ENCODE measurements around the gene CPEB4.

DNA sequence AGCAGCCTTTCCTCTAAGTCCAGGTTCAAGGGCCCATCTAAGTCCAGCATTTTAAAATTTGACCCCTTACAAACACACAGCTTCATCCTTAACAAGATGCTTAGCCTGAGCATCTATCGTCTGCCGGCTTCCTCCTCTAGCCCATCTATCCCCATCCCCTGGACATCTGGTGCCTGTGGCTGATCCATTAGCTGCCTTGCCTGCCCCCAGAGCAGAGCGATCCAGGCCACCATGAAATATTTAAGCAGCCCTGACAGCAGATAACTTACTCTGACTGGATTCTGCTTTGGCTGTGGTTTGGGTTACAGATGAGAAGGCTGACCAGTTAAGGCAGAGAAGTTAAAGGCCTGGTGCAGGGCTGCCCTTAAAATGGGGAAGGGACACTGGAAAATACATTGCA is 30.9 kb upstream of the CPEB4 start:
- TF ChIP-seq, protein P1, sequence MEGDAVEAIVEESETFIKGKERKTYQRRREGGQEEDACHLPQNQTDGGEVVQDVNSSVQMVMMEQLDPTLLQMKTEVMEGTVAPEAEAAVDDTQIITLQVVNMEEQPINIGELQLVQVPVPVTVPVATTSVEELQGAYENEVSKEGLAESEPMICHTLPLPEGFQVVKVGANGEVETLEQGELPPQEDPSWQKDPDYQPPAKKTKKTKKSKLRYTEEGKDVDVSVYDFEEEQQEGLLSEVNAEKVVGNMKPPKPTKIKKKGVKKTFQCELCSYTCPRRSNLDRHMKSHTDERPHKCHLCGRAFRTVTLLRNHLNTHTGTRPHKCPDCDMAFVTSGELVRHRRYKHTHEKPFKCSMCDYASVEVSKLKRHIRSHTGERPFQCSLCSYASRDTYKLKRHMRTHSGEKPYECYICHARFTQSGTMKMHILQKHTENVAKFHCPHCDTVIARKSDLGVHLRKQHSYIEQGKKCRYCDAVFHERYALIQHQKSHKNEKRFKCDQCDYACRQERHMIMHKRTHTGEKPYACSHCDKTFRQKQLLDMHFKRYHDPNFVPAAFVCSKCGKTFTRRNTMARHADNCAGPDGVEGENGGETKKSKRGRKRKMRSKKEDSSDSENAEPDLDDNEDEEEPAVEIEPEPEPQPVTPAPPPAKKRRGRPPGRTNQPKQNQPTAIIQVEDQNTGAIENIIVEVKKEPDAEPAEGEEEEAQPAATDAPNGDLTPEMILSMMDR (conservative IDR thresholded peaks at IDR 0.05 in 1 of 2, IDR thresholded peaks at IDR 0.05 in 1 of 2; ENCODE audit: extremely low read depth in 1 of 2, insufficient read depth in 1 of 2, low read depth in 1 of 2, low read length in 2 of 2) = no peak
- no peak for TF ChIP-seq EZH2 (IDR thresholded peaks at IDR 0.05; ENCODE audit: borderline replicate concordance, low read length)
